Psoas muscle (tissue), 8 donors: Measurements from ENCODE around the gene IFT122. TPM values are rescaled to one million over a fixed set of nuclear protein-coding genes. Genes with fewer than 3 reads are reported as not detected.

Source experiments
- ATAC-seq, 4 donors: fragments of 200-7000 bp; cut with Tn5 transposase; one replicate each; pipeline ENCODE4 v1.9.1; 2020; ENCODE audit warnings: moderate library complexity in 3 of 4, mild to moderate bottlenecking in 2 of 4
- DNase-seq, 2 donors: peaks; one replicate each; pipeline ENCODE4 v3.0.0-alpha.2; 2020
- H3K27ac ChIP-seq: fragments of 200-600 bp; one replicate; pipeline ENCODE4 v1.8.0; 2022
- H3K27me3 ChIP-seq, 3 donors: fragments of 200-600 bp in 1 of 3; one replicate each; pipeline versions ENCODE4 v1.6.1 to v1.8.0; 2013 to 2022; ENCODE audit warnings: low read length in 2 of 3, mild to moderate bottlenecking in 2 of 3, moderate library complexity in 1 of 3; ENCODE audit not compliant: insufficient read depth in 3 of 3
- H3K36me3 ChIP-seq, 2 donors: fragments of 200-600 bp in 1 of 2; one replicate each; pipeline versions ENCODE4 v1.6.1 to v1.8.0; 2013 to 2022; ENCODE audit warnings: low read depth in 1 of 2, mild to moderate bottlenecking in 1 of 2, moderate library complexity in 1 of 2; ENCODE audit not compliant: insufficient read depth in 1 of 2
- H3K4me1 ChIP-seq: fragments of 200-600 bp; one replicate; pipeline ENCODE4 v1.8.0; 2022
- H3K4me3 ChIP-seq: fragments of 200-600 bp; one replicate; pipeline ENCODE4 v1.8.0; 2022; ENCODE audit warnings: mild to moderate bottlenecking
- H3K9me3 ChIP-seq: fragments of 200-600 bp; one replicate; pipeline ENCODE4 v1.8.0; 2022
- CTCF ChIP-seq: fragments of 200-600 bp; IDR thresholded peaks from one replicate; pipeline ENCODE4 v1.8.0; 2022; ENCODE audit warnings: antibody characterized with exemption
- WGBS, 3 donors: extraction: QIAGEN DNeasy Blood & Tissue Kit; methylation state at CpG; one replicate each; pipeline versions ENCODE4 v1.1.6 to v1.1.7; 2013; 5-methylcytosine and 5-hydroxymethylcytosine counted together
- intact Hi-C, 2 donors: fragments of 100-400 bp; cut with DNase I; formaldehyde crosslinking; loops; one replicate each; pipeline versions ENCODE4 v1.11.0 to v1.14.2; 2022
- polyA plus RNA-seq, 3 donors: library from polyadenylated mRNA; stranded (reverse); fragments of 200-250 nt; gene quantifications; one replicate each; pipeline ENCODE4 v1.2.3, GENCODE V29; 2013
- total RNA-seq, 4 donors: library from RNA; stranded (reverse); fragmentation: NEBNext Ultra II Directional in 2 of 4; extraction: Animal tissue kit (Norgen Biotek cat#: 25700) in 2 of 4; gene quantifications; one replicate each; pipeline versions ENCODE4 v1.2.1 to v1.2.4, GENCODE V29; 2021 to 2023
- donor health status: healthy with polysubstance abuse.
- donor health status: DM: no; HTN: no; CAD: no; lungs with moderate emphysema.
- donor health status: Bipolar disorder and iron deficiency.
- donor health status: healthy.
- donor health status: DM: yes; HTN: yes; CAD: no.
- donor health status: DM: no; HTN: no; CAD: no.
- donor health status: DM: no; HTN: no; CAD: no.
- donor health status: DM: yes; HTN: yes; CAD: no.

IFT122 gene
- total and polyA plus RNA-seq, 7 donors, result 2.3 to 7.3 (median 4.5) TPM

DNA sequence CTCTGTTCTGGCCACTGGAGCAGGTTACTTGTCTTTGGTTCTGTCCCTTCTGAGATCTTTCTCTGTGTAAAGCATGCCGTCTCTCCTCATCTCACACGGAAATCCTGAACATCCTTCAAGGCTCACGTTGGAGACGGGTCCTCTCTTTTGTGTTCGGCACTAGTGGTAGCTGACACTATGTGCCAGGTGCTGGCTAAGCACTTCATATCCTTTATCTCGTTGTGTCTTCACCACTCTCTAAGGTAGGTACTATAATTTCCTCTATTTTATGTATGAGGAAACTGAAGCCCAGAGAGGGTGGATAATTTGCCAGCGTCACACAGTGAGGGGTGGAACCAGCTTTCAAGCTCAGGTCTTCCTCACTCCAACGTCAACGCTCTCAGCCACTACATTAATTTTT, 1.2 kb downstream of the IFT122 start:
- WGBS, 3 donors, result 23 to 34% (median 30%) methylated on average over 9 of the region's 9 CpGs

DNA sequence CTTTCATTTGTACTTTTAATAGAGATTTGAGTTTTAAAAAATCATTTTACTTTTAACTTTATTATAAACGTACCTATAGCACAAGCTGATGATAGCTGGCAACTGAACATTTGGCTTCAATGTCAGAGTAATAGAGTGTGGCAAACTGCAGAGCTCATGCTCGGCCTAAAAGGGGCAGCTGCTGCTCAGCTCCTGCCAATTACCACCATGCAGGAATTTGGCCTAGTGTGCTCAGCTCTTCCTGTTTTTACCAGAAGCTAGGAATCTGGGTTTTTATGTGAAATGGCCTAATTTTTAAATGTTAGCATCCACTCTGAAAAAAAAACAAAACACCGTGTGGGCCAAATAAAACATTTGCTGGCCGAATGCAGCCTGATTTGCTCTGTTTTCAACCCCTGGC, 1.8 kb downstream of the IFT122 start:
- TF ChIP-seq CTCF, result no peak
- H3K27me3 ChIP-seq, result no peaks in the 10 kb centered on the region
- no peaks in the 10 kb centered on the region for H3K9me3 ChIP-seq
- peak overlapping the region; percentile 91 for H3K27ac ChIP-seq
- intact Hi-C loops, result loop anchor here in 1 of 2 donors (5.0 kb wide), 1 partner anchor 41 kb away; no protein-coding TSS in a partner anchor
- peaks cover 37% of the 10 kb centered on the region for H3K4me1 ChIP-seq
- peak overlapping the region; percentile 95 for H3K4me3 ChIP-seq
- whole genome bisulfite sequencing, 3 donors, result 19 to 24% (median 21%) methylated on average over 4 of the region's 4 CpGs
- peaks cover 0 to 14% of the 10 kb centered on the region in 2 donors for H3K36me3 ChIP-seq
- no peak for ATAC-seq
- no peak for DNase-seq

More for the DNA sequence above, 1.2 kb downstream of the IFT122 start:
- DNase-seq (no peak), ATAC-seq (no peak)
- Histone ChIP-seq H3K36me3 (peaks cover 0 to 19% of the 10 kb centered on the region in 2 donors), H3K27ac (peak overlapping the region; percentile 91), H3K4me3 (peak overlapping the region; percentile 95), H3K4me1 (peaks cover 38% of the 10 kb centered on the region), H3K27me3 (no peaks in the 10 kb centered on the region), H3K9me3 (no peaks in the 10 kb centered on the region)
- intact Hi-C loops, result loop anchor here in 1 of 2 donors (5.0 kb wide), 1 partner anchor 41 kb away; no protein-coding TSS in a partner anchor
- TF ChIP-seq CTCF, result no peak

DNA sequence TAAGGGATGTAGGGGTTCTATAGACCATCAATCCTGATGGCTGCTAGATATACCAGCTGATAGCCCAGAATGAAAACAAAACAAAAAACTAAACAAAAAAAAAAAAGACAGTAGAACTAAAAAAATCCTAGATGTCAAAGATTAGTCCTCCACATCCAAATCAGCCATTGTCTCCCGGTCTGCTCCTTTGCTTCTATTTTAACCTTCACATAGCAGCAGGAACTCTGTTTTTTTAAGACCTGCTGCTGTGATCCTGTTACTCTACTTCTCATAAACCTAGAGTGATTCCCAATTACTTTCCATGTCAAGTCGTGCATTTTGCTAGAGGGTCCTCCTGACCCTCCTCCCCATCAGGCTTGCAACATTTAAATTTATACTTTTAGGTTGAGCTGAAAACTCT, 2.5 kb downstream of the IFT122 start:
- ATAC-seq (no peak), DNase-seq (no peak)
- no peaks in the 10 kb centered on the region for H3K9me3 ChIP-seq
- no peaks in the 10 kb centered on the region for H3K27me3 ChIP-seq
- intact Hi-C loops, result loop anchor here in 1 of 2 donors (5.0 kb wide), 1 partner anchor 40 kb away; no protein-coding TSS in a partner anchor
- TF ChIP-seq CTCF, result no peak
- peak overlapping the region; percentile 35 for H3K4me3 ChIP-seq
- H3K27ac ChIP-seq, result peak overlapping the region; percentile 91
- 23 to 40% (median 36%) methylated on average over 2 of the region's 2 CpGs for WGBS, 3 donors
- H3K36me3 ChIP-seq, result peaks cover 0 to 7% of the 10 kb centered on the region in 2 donors
- H3K4me1 ChIP-seq, result peaks cover 37% of the 10 kb centered on the region

GRCh38 chr3:129442947-129443346, 2.9 kb downstream of the IFT122 start:
- Histone ChIP-seq H3K9me3 (no peaks in the 10 kb centered on the region), H3K4me3 (no peak overlapping the region), H3K36me3 (peaks cover 0 to 3% of the 10 kb centered on the region in 2 donors), H3K27me3 (no peaks in the 10 kb centered on the region), H3K27ac (no peak overlapping the region), H3K4me1 (peaks cover 37% of the 10 kb centered on the region)
- intact Hi-C loops, result loop anchor here in 1 of 2 donors (5.0 kb wide), 1 partner anchor 39 kb away; no protein-coding TSS in a partner anchor
- DNase-seq (no peak), ATAC-seq (no peak)
- no peak for TF ChIP-seq CTCF

GRCh38 chr3:129445471-129445870, 5.4 kb downstream of the IFT122 start:
- WGBS, 3 donors, result 48 to 72% (median 49%) methylated on average over 3 of the region's 3 CpGs
- DNase-seq, result no peak
- Histone ChIP-seq H3K9me3 (no peaks in the 10 kb centered on the region), H3K27me3 (no peaks in the 10 kb centered on the region), H3K4me1 (peaks cover 29% of the 10 kb centered on the region), H3K27ac (no peak overlapping the region), H3K36me3 (no peaks in the 10 kb centered on the region), H3K4me3 (no peak overlapping the region)
- ATAC-seq, result no peak
- intact Hi-C loops, result no loop called here
- no peak for TF ChIP-seq CTCF
